ENCODE data around the gene SIRT2.

- TF ChIP-seq, protein P1, sequence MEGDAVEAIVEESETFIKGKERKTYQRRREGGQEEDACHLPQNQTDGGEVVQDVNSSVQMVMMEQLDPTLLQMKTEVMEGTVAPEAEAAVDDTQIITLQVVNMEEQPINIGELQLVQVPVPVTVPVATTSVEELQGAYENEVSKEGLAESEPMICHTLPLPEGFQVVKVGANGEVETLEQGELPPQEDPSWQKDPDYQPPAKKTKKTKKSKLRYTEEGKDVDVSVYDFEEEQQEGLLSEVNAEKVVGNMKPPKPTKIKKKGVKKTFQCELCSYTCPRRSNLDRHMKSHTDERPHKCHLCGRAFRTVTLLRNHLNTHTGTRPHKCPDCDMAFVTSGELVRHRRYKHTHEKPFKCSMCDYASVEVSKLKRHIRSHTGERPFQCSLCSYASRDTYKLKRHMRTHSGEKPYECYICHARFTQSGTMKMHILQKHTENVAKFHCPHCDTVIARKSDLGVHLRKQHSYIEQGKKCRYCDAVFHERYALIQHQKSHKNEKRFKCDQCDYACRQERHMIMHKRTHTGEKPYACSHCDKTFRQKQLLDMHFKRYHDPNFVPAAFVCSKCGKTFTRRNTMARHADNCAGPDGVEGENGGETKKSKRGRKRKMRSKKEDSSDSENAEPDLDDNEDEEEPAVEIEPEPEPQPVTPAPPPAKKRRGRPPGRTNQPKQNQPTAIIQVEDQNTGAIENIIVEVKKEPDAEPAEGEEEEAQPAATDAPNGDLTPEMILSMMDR (conservative IDR thresholded peaks at IDR 0.05; ENCODE audit: low read length) = no peak
- TF ChIP-seq EZH2phosphoT487 (IDR thresholded peaks at IDR 0.05; ENCODE audit: borderline replicate concordance) = no peak
Measured at GRCh38 chr19:38899447-38900201, at the start of gene SIRT2, which contains the start of gene NFKBIB.

Data from Loucy (cell line).